ENCODE measurements around the gene DCLK1. TPM values are rescaled to one million over a fixed set of nuclear protein-coding genes. Genes with fewer than 3 reads are reported as not detected.

The DCLK1 gene
- total RNA-seq, 1 donor from 2014 or later: 6.4 TPM

DNA sequence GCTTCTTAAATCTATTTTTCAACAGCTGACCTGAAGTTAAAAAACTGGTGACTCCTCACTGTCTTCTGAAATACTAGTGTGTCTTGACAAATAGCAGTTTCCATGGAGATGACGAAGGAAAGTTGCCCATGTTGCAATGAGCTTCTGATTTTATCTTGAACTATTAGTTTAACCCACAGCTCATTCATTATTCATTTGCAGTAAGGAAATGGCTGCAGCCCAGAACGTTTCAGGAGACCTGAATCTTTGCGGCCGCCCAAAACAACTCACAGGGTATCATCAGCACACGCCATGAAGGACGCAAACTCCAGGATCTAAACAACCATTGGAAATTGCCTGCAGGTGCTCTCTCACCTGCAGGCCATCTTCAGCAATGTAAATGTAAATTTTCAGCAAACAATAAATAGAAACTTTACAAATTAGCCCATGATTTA lies 142.5 kb downstream of the DCLK1 start:
- no peak for DNase-seq (ENCODE audit: low spot score)
- Histone ChIP-seq H3K36me3 (no peaks in the 10 kb centered on the region), H2AFZ (replicated peaks) (no peak overlapping the region), H3F3A (ENCODE audit: low read depth) (peaks cover 17% of the 10 kb centered on the region), H3K79me2 (ENCODE audit: low read depth) (no peaks in the 10 kb centered on the region), H3K27ac (no peak overlapping the region), H3K9me3 (ENCODE audit: low read depth) (no peaks in the 10 kb centered on the region), H3K9ac (no peak overlapping the region), H4K20me1 (ENCODE audit: low read depth) (no peaks in the 10 kb centered on the region), H3K4me2 (no peak overlapping the region), H3K4me1 (peaks cover 16% of the 10 kb centered on the region), H3K4me3 (no peak overlapping the region), H3K27me3 (no peaks in the 10 kb centered on the region)
- no peaks in the 10 kb centered on the region for H3K27me3 Mint-ChIP-seq (ENCODE audit: insufficient read depth, low read depth)
- no peak for TF ChIP-seq EZH2 (IDR thresholded peaks at IDR 0.05)
- no peak for TF ChIP-seq EZH2phosphoT487 (IDR thresholded peaks at IDR 0.05)
- TF ChIP-seq, protein P1, sequence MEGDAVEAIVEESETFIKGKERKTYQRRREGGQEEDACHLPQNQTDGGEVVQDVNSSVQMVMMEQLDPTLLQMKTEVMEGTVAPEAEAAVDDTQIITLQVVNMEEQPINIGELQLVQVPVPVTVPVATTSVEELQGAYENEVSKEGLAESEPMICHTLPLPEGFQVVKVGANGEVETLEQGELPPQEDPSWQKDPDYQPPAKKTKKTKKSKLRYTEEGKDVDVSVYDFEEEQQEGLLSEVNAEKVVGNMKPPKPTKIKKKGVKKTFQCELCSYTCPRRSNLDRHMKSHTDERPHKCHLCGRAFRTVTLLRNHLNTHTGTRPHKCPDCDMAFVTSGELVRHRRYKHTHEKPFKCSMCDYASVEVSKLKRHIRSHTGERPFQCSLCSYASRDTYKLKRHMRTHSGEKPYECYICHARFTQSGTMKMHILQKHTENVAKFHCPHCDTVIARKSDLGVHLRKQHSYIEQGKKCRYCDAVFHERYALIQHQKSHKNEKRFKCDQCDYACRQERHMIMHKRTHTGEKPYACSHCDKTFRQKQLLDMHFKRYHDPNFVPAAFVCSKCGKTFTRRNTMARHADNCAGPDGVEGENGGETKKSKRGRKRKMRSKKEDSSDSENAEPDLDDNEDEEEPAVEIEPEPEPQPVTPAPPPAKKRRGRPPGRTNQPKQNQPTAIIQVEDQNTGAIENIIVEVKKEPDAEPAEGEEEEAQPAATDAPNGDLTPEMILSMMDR (IDR thresholded peaks at IDR 0.05): no peak
- no peaks in the 10 kb centered on the region for H3K36me3 Mint-ChIP-seq
- no peak overlapping the region for H3K4me3 Mint-ChIP-seq
- no peak overlapping the region for H3K27ac Mint-ChIP-seq
- peaks cover 19% of the 10 kb centered on the region for H3K4me1 Mint-ChIP-seq
- H3K9me3 Mint-ChIP-seq: peaks cover 3% of the 10 kb centered on the region

DNA sequence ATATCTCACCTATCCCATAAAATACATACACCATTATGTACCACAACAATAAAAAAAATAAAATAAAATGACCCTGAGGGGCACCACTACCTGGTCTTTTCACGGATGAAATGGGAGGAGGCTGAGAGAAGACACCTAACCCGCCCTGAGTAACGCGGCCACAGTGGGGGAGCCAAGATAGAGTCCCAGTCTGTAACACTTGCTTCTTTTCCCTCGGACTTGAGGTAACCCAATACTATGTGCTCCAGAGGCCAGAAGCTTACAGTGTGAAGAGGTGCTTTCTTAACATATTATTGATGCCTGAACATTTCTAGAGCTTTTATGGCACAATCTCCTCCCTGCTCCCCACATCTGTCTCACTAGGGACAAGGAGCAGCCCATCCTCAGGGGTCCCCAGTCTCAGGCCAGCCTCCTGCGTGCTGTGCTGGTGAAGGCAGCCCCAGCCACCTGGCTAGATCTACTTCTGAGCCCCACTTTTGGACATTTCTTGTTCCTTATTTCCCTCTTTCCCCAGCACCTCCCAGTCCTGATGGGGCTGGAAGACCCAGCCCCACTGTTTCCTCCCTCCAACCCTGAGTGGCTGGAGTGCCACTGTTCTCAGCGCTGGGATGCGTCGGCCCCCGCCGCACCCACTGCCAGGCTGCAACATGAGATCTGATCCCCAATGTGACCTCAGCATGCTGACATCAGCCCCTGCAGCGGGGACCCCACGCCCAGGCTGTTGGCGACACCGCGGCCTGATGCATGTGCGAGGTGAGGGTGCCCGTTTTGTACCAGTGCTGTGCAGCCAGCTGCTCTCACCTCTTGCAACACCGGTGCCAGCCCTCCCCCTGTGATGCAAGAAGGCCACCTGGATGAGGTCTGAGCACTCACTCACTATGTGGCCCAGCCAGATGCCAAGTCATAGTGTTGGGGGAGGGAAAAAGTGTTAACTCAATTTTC lies 143.3 kb downstream of the DCLK1 start:
- H3K9ac ChIP-seq: no peak overlapping the region
- no peak for DNase-seq (ENCODE audit: low spot score)
- H2AFZ ChIP-seq (replicated peaks): no peak overlapping the region
- H3K4me3 ChIP-seq: no peak overlapping the region
- Mint-ChIP-seq H3K4me3 (no peak overlapping the region), H3K9me3 (peaks cover 3% of the 10 kb centered on the region), H3K27me3 (ENCODE audit: insufficient read depth, low read depth) (no peaks in the 10 kb centered on the region), H3K36me3 (no peaks in the 10 kb centered on the region), H3K27ac (no peak overlapping the region), H3K4me1 (peaks cover 19% of the 10 kb centered on the region)
- H3K4me1 ChIP-seq: peaks cover 16% of the 10 kb centered on the region
- H3K36me3 ChIP-seq: no peaks in the 10 kb centered on the region
- H3F3A ChIP-seq (ENCODE audit: low read depth): peaks cover 17% of the 10 kb centered on the region
- H3K27ac ChIP-seq: no peak overlapping the region
- H3K27me3 ChIP-seq: no peaks in the 10 kb centered on the region
- H3K9me3 ChIP-seq (ENCODE audit: low read depth): no peaks in the 10 kb centered on the region
- no peaks in the 10 kb centered on the region for H4K20me1 ChIP-seq (ENCODE audit: low read depth)
- H3K4me2 ChIP-seq: no peak overlapping the region
- TF ChIP-seq, protein P1 (IDR thresholded peaks at IDR 0.05): no peak
- no peak for TF ChIP-seq EZH2 (IDR thresholded peaks at IDR 0.05)
- TF ChIP-seq EZH2phosphoT487 (IDR thresholded peaks at IDR 0.05): no peak
- no peaks in the 10 kb centered on the region for H3K79me2 ChIP-seq (ENCODE audit: low read depth)

DNA sequence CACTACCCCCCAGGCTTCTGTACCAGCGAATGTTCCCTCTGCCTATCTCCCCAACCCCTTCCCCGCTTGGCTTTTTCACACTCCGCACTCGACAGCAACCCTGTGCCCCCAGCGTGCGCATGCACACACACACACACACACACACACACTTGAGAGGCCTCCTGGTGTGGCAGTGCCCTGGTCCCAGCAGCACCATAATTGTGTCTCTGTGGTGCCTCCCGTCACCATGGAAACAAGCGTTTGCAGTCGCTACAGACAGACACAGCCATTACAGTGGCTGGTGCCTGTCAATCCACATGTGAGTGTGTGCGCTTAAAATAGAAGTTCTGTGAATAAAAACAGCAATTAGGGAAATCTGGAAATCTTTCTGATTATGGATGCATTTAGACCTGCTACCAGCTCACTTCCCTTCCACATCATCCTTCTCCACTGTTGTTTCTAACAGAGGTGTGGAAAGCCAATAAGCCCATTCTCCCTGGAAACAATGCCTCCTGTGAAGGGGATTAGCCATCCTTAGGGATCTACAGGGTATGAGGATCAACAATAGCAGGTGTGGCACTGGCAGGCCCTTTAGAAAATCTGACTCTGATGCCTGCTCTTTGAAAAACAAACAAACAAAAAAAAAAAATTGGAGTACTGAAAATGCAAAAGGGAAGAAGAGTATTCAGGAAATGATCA lies 146.3 kb downstream of the DCLK1 start:
- H3K27me3 Mint-ChIP-seq (ENCODE audit: insufficient read depth, low read depth): no peaks in the 10 kb centered on the region
- no peaks in the 10 kb centered on the region for H3K9me3 ChIP-seq (ENCODE audit: low read depth)
- peak; percentile 67 for DNase-seq (ENCODE audit: low spot score)
- no peaks in the 10 kb centered on the region for H4K20me1 ChIP-seq (ENCODE audit: low read depth)
- H2AFZ ChIP-seq (replicated peaks): no peak overlapping the region
- H3K4me3 ChIP-seq: no peak overlapping the region
- H3K4me1 ChIP-seq: peaks cover 13% of the 10 kb centered on the region
- peaks cover 19% of the 10 kb centered on the region for H3K4me1 Mint-ChIP-seq
- no peaks in the 10 kb centered on the region for H3K79me2 ChIP-seq (ENCODE audit: low read depth)
- H3F3A ChIP-seq (ENCODE audit: low read depth): peaks cover 17% of the 10 kb centered on the region
- H3K36me3 ChIP-seq: no peaks in the 10 kb centered on the region
- H3K27me3 ChIP-seq: no peaks in the 10 kb centered on the region
- peaks cover 1% of the 10 kb centered on the region for H3K36me3 Mint-ChIP-seq
- peaks cover 8% of the 10 kb centered on the region for H3K9me3 Mint-ChIP-seq
- H3K4me3 Mint-ChIP-seq: no peak overlapping the region
- peak overlapping the region; percentile 27 for H3K4me2 ChIP-seq
- no peak for TF ChIP-seq EZH2phosphoT487 (IDR thresholded peaks at IDR 0.05)
- no peak for TF ChIP-seq EZH2 (IDR thresholded peaks at IDR 0.05)
- TF ChIP-seq, protein P1 (IDR thresholded peaks at IDR 0.05): no peak
- H3K9ac ChIP-seq: no peak overlapping the region
- no peak overlapping the region for H3K27ac ChIP-seq
- peak overlapping the region; percentile 48 for H3K27ac Mint-ChIP-seq
